NCI-H774 (cell line): ENCODE measurements around the gene ZNF598.
A peak's percentile ranks its signal among the peaks of the same experiment; 100 is the strongest.
"Not testable (repeated sequence)": the region's sequence is repeated elsewhere in the genome, so short reads cannot be mapped to it uniquely, and the experiment has no call there.

Experiments
- DNase-seq: peaks from one replicate; lab custom pipeline; 2025; lab: John Stamatoyannopoulos, UW

Gene ZNF598

GRCh38 chr16:1975432-1976215 is 34.0 kb downstream of the ZNF598 start:
- DNase-seq: no peak

GRCh38 chr16:1974157-1975070 is 35.2 kb downstream of the ZNF598 start:
- no peak for DNase-seq

- no peak for DNase-seq
Measured at GRCh38 chr16:1973461-1974156, 36.0 kb downstream of the ZNF598 start.

GRCh38 chr16:1972490-1972877 is 37.1 kb downstream of the ZNF598 start:
- DNase-seq: no peak

GRCh38 chr16:1971796-1972489 is 37.7 kb downstream of the ZNF598 start, which contains the start of gene TBL3:
TSS of gene TBL3 (plus strand) at chr16:1972053. CDS start at chr16:1972165, 112 bp downstream.
- peak; percentile 81 for DNase-seq

- DNase-seq: no peak
Measured at GRCh38 chr16:1968146-1968953, 41.3 kb downstream of the ZNF598 start.

- no peak for DNase-seq
Measured at GRCh38 chr16:1966460-1966859, 43.2 kb downstream of the ZNF598 start, which contains the start of gene RNF151. TSS of gene RNF151 (plus strand) at chr16:1966856. CDS start at chr16:1966882, 26 bp downstream.

- DNase-seq: no peak
Measured at GRCh38 chr16:1965396-1966001, 44.1 kb downstream of the ZNF598 start.

- DNase-seq: peak; percentile 88
Measured at GRCh38 chr16:1964506-1965395, 44.9 kb downstream of the ZNF598 start, which contains the start of gene RPS2. TSS of gene RPS2 (minus strand) at chr16:1964826. CDS start at chr16:1964625, 201 bp downstream.

- no peak for DNase-seq
Measured at GRCh38 chr16:1963806-1964505, 45.7 kb downstream of the ZNF598 start.

- DNase-seq: not testable (repeated sequence)
Measured at GRCh38 chr16:1962161-1963153, 47.2 kb downstream of the ZNF598 start.

- no peak for DNase-seq
Measured at GRCh38 chr16:1961651-1962067, 48.0 kb downstream of the ZNF598 start.

- no peak for DNase-seq
Measured at GRCh38 chr16:1960665-1961630, 48.7 kb downstream of the ZNF598 start.

- DNase-seq: peak; percentile 63
Measured at GRCh38 chr16:1959269-1960039, 50.2 kb downstream of the ZNF598 start, which contains the start of gene NDUFB10. TSS of gene NDUFB10 (plus strand) at chr16:1959538. CDS start at chr16:1959625, 87 bp downstream.

- DNase-seq: no peak
Measured at GRCh38 chr16:1958715-1959268, 50.8 kb downstream of the ZNF598 start.
